KMS-11 (cell line): ENCODE measurements around the gene BTBD2.

Source experiments
- H2AFZ ChIP-seq: fragments of 200-600 bp; sonication (generic); 2 replicates; pipeline ENCODE4 v1.6.1; 2016; ENCODE audit warnings: antibody characterized with exemption, mixed run types, low read depth
- H3K27ac ChIP-seq: fragments of 200-600 bp; sonication (generic); 2 replicates; pipeline ENCODE4 v1.6.1; 2016; ENCODE audit warnings: mild to moderate bottlenecking, mixed run types
- H3K27me3 ChIP-seq: fragments of 200-600 bp; sonication (generic); 2 replicates; pipeline ENCODE4 v1.6.1; 2017; ENCODE audit warnings: mild to moderate bottlenecking, low read depth, mixed run types, moderate library complexity; ENCODE audit not compliant: insufficient read depth
- H3K36me3 ChIP-seq: fragments of 200-600 bp; sonication (generic); 2 replicates; pipeline ENCODE4 v1.6.1; 2017; ENCODE audit warnings: mild to moderate bottlenecking, mixed run types; ENCODE audit not compliant: insufficient read depth
- H3K4me1 ChIP-seq: fragments of 200-600 bp; sonication (generic); 2 replicates; pipeline ENCODE4 v1.6.1; 2016; ENCODE audit warnings: mild to moderate bottlenecking, low read depth, mixed run types; ENCODE audit not compliant: poor library complexity, severe bottlenecking
- H3K4me2 ChIP-seq: fragments of 200-600 bp; sonication (generic); 2 replicates; pipeline ENCODE4 v1.7.0; 2016; ENCODE audit warnings: mild to moderate bottlenecking, mixed run types
- H3K4me3 ChIP-seq: fragments of 200-600 bp; sonication (generic); IDR thresholded peaks from 2 replicates; pipeline ENCODE4 v1.6.1; 2017; ENCODE audit warnings: low read depth, low read length, mixed read lengths; ENCODE audit not compliant: insufficient read depth
- H3K79me2 ChIP-seq: fragments of 200-600 bp; sonication (generic); 2 replicates; pipeline ENCODE4 v1.6.1; 2016; ENCODE audit warnings: low read depth, mixed run types; ENCODE audit not compliant: insufficient read depth
- H3K9ac ChIP-seq: fragments of 200-600 bp; sonication (generic); 2 replicates; pipeline ENCODE4 v1.6.1; 2016; ENCODE audit warnings: mild to moderate bottlenecking, mixed run types
- H4K20me1 ChIP-seq: fragments of 200-600 bp; sonication (generic); 2 replicates; pipeline ENCODE4 v1.6.1; 2016; ENCODE audit warnings: mild to moderate bottlenecking, mixed run types; ENCODE audit not compliant: insufficient read depth
- CTCF ChIP-seq: fragments of 200-600 bp; sonication (generic); conservative IDR thresholded peaks from 2 replicates; pipeline ENCODE4 v1.6.1; 2017; ENCODE audit warnings: low read depth, mild to moderate bottlenecking, antibody characterized with exemption, low read length, moderate library complexity, mixed read lengths

Gene BTBD2

GRCh38 chr19:2062770-2063169 lies 47.3 kb upstream of the BTBD2 start:
- Histone ChIP-seq H3K27ac (no peak overlapping the region), H3K4me3 (no peak overlapping the region), H3K4me2 (peak overlapping the region; percentile 93; the same call in 1 of the 2 replicates), H3K79me2 (no peaks in the 10 kb centered on the region), H3K9ac (no peak overlapping the region), H3K4me1 (peaks cover 27% of the 10 kb centered on the region), H4K20me1 (no peaks in the 10 kb centered on the region), H3K36me3 (no peaks in the 10 kb centered on the region), H2AFZ (no peak overlapping the region), H3K27me3 (no peaks in the 10 kb centered on the region)
- TF ChIP-seq CTCF, result no peak

GRCh38 chr19:2062389-2062729 lies 46.8 kb upstream of the BTBD2 start:
- H3K27me3 ChIP-seq, result no peaks in the 10 kb centered on the region
- peak overlapping the region; percentile 90 for H3K9ac ChIP-seq
- H3K4me3 ChIP-seq, result no peak overlapping the region
- no peak for TF ChIP-seq CTCF
- H3K79me2 ChIP-seq, result no peaks in the 10 kb centered on the region
- H3K27ac ChIP-seq, result peak overlapping the region; percentile 95
- H3K36me3 ChIP-seq, result no peaks in the 10 kb centered on the region
- peaks cover 27% of the 10 kb centered on the region for H3K4me1 ChIP-seq
- no peaks in the 10 kb centered on the region for H4K20me1 ChIP-seq
- H3K4me2 ChIP-seq, result peak overlapping the region; percentile 93
- peak overlapping the region; percentile 64 for H2AFZ ChIP-seq

- Histone ChIP-seq H3K4me2 (peak overlapping the region; percentile 93), H3K9ac (peak overlapping the region; percentile 90), H3K27ac (peak overlapping the region; percentile 95), H3K79me2 (no peaks in the 10 kb centered on the region), H3K4me1 (peaks cover 27% of the 10 kb centered on the region), H3K4me3 (no peak overlapping the region), H2AFZ (peak overlapping the region; percentile 64), H4K20me1 (no peaks in the 10 kb centered on the region), H3K36me3 (no peaks in the 10 kb centered on the region), H3K27me3 (no peaks in the 10 kb centered on the region)
- TF ChIP-seq CTCF, result no peak
Measured at GRCh38 chr19:2061495-2062388, 46.2 kb upstream of the BTBD2 start.

GRCh38 chr19:2060884-2061494 lies 45.5 kb upstream of the BTBD2 start:
- Histone ChIP-seq H3K4me1 (peaks cover 27% of the 10 kb centered on the region), H4K20me1 (no peaks in the 10 kb centered on the region), H3K9ac (peak overlapping the region; percentile 90), H3K27ac (peak overlapping the region; percentile 95), H2AFZ (peak overlapping the region; percentile 64), H3K36me3 (no peaks in the 10 kb centered on the region), H3K27me3 (no peaks in the 10 kb centered on the region), H3K79me2 (no peaks in the 10 kb centered on the region), H3K4me2 (peak overlapping the region; percentile 97), H3K4me3 (no peak overlapping the region)
- no peak for TF ChIP-seq CTCF
